Measurements from ENCODE around the gene PLCB1. TPM values are rescaled to one million over a fixed set of nuclear protein-coding genes. Genes with fewer than 3 reads are reported as not detected.

The PLCB1 gene
- total RNA-seq, 4 donors from 2014 or later = 13.5 to 110 (median 30.4) TPM

- Histone ChIP-seq H3K4me1 (no peaks in the 10 kb centered on the region), H3K36me3 (no peaks in the 10 kb centered on the region), H3K4me3 (no peak overlapping the region), H3K9me3 (no peaks in the 10 kb centered on the region), H3K27ac (no peak overlapping the region), H3K27me3 (no peaks in the 10 kb centered on the region)
- no peak for TF ChIP-seq CTCF (IDR thresholded peaks at IDR 0.05)
- no peak for TF ChIP-seq POLR2A (IDR thresholded peaks at IDR 0.05)
- intact Hi-C loops (cut with DNase I; ENCODE audit: low total_unique reads) = no loop called here
- no peak for DNase-seq
Measured at GRCh38 chr20:8408587-8409307, 276.7 kb downstream of the PLCB1 start.

- Histone ChIP-seq H3K4me3 (no peak overlapping the region), H3K27ac (no peak overlapping the region), H3K36me3 (no peaks in the 10 kb centered on the region)
Measured at GRCh38 chr20:8413691-8414090, 281.6 kb downstream of the PLCB1 start.

GRCh38 chr20:8414586-8415274, 282.7 kb downstream of the PLCB1 start:
- no peaks in the 10 kb centered on the region for H3K36me3 ChIP-seq
- TF ChIP-seq CTCF (IDR thresholded peaks at IDR 0.05) = no peak
- TF ChIP-seq POLR2A (IDR thresholded peaks at IDR 0.05) = no peak
- H3K27ac ChIP-seq = no peak overlapping the region
- no peaks in the 10 kb centered on the region for H3K27me3 ChIP-seq
- no peak for DNase-seq
- no peak overlapping the region for H3K4me3 ChIP-seq
- H3K9me3 ChIP-seq = no peaks in the 10 kb centered on the region
- no peaks in the 10 kb centered on the region for H3K4me1 ChIP-seq
- intact Hi-C loops (cut with DNase I; ENCODE audit: low total_unique reads) = no loop called here

More at GRCh38 chr20:8413691-8414090, 281.6 kb downstream of the PLCB1 start:
- no peak for TF ChIP-seq POLR2A (IDR thresholded peaks at IDR 0.05)
- TF ChIP-seq CTCF (IDR thresholded peaks at IDR 0.05) = no peak
- no peaks in the 10 kb centered on the region for H3K27me3 ChIP-seq
- H3K4me1 ChIP-seq = no peaks in the 10 kb centered on the region
- no peaks in the 10 kb centered on the region for H3K9me3 ChIP-seq
- no peak for DNase-seq
- intact Hi-C loops (cut with DNase I; ENCODE audit: low total_unique reads) = no loop called here

- H3K4me1 ChIP-seq = no peaks in the 10 kb centered on the region
- DNase-seq = no peak
- TF ChIP-seq POLR2A (IDR thresholded peaks at IDR 0.05) (no peak), CTCF (IDR thresholded peaks at IDR 0.05) (no peak)
- no peak overlapping the region for H3K4me3 ChIP-seq
- H3K27me3 ChIP-seq = no peaks in the 10 kb centered on the region
- intact Hi-C loops (cut with DNase I; ENCODE audit: low total_unique reads) = no loop called here
- no peaks in the 10 kb centered on the region for H3K36me3 ChIP-seq
- no peak overlapping the region for H3K27ac ChIP-seq
- no peaks in the 10 kb centered on the region for H3K9me3 ChIP-seq
Measured at GRCh38 chr20:8421981-8422380, 289.9 kb downstream of the PLCB1 start.

- no peaks in the 10 kb centered on the region for H3K27me3 ChIP-seq
- no peaks in the 10 kb centered on the region for H3K4me1 ChIP-seq
- no peak for TF ChIP-seq CTCF (IDR thresholded peaks at IDR 0.05)
- TF ChIP-seq POLR2A (IDR thresholded peaks at IDR 0.05) = no peak
- H3K9me3 ChIP-seq = no peaks in the 10 kb centered on the region
- intact Hi-C loops (cut with DNase I; ENCODE audit: low total_unique reads) = no loop called here
- no peak for DNase-seq
- no peaks in the 10 kb centered on the region for H3K36me3 ChIP-seq
- H3K4me3 ChIP-seq = no peak overlapping the region
- H3K27ac ChIP-seq = no peak overlapping the region
Measured at GRCh38 chr20:8423482-8423881, 291.4 kb downstream of the PLCB1 start.

All from uterus (tissue), 4 donors.